SW 1271 (cell line): Measurements from ENCODE around the gene STOX1.
"Not testable (repeated sequence)": the region's sequence is repeated elsewhere in the genome, so short reads cannot be mapped to it uniquely, and the experiment has no call there.

Source experiments
- DNase-seq, 2 experiments: peaks; one replicate each; lab custom pipeline; 2025; lab: John Stamatoyannopoulos, UW

The STOX1 gene

DNA sequence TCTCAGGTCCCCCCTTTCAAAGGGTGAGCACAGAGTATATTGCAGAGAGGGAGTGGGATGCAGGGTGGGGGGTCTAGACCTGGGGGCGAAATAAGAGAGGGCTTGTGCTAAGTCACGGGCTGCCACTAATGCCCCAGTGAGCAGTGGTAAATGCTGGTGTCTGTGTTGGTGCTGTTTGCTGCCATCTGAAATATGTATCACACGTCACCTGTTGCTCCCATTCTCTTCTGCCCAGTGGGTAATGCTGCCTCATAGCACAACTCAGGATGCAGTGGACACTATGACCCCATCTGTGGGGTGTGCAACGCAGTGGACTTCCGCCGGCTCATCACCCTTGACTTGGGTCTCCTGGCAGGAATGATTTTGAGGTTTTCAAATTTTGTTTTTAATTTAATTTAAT is 2.6 kb downstream of the STOX1 start:
- no peak for DNase-seq

DNA sequence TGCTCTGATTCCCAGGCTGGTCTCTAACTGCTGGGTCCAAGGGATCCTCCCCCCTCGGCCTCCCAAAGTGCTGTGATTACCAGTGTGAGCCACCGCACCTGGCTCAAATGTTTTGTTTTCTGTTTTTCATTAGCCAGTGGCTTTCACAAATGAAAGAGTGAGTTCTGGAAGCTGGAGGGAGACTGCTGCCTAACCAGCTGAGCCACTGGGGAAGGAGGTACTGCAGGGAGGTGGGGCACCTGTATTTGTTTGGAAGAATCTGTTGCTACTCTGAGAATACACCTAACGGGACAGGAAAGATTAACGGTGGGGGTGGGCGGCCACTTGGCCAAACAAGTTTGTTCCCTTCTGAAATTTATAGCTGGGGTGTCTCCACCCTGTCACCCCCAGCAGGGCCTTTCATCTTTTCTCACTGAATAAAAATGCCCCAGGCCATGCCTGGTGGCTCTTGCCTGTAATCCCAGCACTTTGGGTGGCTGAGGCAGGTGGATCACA is 4.7 kb downstream of the STOX1 start:
- DNase-seq: no peak

DNA sequence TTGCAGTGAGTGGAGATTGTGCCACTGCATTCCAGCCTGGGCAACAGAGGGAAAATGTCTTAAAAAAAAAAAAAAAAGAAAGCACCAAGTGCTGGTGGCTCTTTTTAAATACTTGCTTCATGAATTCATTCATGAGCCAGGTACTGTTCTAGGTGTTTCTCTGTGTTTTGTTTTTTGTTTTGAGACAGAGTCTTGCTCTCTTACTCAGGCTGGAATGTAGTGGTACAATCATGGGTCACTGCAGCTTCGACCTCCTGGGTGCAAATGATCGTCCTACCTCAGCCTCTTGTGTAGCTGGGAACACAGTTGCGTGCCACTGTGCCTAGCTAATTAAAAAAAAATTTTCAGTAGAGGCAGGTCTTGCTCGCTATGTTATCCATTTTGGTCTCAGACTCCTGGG is 5.3 kb downstream of the STOX1 start:
- DNase-seq: no peak

DNA sequence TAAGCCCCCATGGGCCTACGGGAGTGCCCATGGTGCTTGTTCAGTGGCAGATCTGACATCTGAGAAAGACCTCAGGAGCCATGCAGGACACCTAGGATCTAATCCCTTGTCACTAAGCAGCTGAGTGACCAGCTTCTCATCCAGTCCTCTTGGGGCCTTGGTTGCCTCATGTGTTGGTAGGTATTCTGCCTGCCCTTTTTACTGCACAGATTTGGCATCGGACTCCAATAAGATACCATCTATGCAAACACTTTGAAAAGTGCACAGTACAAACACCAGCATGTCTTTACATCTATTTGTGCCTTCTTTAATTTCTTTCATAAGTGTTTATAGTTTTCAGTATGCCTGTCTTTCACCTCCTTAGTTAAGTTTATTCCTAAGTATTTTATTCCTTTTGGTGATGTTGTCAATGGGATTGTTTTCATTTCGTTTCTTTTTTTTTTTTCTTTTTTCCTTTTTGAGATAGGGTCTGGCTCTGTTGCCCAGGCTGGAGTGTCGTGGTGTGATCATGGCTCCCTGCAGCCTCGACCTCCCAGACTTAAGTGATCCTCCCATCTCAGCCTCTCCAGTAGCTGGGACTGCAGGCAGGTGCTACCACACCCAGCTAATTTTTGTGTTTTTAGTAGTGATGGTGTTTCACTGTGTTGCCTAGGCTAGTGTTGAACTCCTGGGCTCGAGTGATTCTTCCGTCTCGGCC is 10.4 kb downstream of the STOX1 start:
- no peak for DNase-seq

DNA sequence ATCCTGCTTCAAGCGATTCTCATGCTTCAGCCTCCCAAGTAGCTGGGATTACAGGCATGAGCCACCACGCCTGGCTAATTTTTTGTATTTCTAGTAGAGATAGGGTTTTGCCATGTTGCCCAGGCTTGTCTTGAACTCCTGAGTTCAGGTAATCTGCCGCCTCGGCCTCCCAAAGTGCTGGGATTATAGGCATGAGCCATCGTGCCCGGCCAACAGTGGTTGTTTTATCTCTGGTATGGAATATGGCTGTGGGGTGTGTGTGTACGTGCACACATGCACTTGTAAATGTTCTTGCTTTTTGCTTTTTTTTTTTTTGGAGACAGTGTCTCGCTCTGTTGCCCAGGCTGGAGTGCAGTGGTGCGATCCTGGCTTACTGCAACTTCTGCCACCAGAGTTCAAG is 13.3 kb downstream of the STOX1 start:
- DNase-seq: not testable (repeated sequence)

DNA sequence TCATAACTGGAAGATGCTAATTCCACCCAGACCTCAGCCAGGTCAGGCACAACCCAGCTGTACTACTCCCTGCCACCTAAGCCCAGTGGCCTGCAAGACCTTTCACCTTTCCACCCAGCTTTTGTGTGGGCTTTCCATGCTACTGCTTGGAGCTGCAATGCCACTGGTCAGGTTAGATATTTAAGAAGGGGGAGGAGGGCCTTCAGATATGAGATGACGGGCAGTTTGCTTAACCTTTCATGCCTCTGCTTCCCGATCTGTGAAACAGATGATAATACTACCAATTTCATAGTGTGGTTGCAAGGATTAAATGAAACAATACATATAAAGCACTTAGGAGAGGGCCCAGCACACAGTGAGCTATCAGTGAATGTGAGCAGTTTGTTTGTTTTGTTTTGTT is 20.9 kb downstream of the STOX1 start:
- DNase-seq: no peak

DNA sequence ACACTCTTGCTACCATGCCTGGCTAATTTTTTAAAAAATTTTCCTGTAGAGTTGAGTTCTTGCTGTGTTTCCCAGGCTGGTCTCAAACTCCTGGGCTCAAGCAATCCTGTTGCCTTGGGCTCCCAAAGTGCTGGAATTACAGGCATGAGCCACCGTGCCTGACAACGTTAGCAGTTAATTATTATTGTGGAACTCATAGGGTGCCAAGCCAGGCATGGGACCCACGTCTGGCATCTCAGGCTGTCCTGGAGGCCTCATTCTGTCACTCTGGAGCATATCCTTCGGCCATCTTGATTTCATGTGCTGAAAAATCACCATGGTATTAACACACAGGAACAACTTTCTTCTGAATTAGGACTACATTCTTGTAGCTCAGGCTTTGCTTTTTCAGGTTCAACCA is 21.5 kb downstream of the STOX1 start:
- DNase-seq: no peak

DNA sequence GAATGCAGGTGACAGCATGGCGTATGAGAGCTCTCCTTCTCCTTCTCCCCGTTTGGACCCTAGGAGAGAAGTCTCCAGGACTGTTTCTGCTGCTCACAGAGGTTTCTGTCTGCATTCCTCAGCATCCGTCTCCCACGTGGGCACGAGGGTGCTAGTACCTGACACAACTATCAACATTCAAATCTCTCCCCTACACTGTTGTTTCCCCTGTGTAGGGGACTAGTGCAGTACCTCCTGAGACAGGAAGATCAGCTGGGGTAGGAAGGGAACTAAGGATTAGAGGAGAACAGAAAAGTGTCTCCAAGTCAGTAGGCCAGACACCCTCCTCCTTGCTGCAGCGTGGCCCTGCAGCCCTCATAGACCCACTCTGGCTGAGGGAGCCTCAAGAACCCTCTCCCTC is 29.0 kb downstream of the STOX1 start:
- no peak for DNase-seq

DNA sequence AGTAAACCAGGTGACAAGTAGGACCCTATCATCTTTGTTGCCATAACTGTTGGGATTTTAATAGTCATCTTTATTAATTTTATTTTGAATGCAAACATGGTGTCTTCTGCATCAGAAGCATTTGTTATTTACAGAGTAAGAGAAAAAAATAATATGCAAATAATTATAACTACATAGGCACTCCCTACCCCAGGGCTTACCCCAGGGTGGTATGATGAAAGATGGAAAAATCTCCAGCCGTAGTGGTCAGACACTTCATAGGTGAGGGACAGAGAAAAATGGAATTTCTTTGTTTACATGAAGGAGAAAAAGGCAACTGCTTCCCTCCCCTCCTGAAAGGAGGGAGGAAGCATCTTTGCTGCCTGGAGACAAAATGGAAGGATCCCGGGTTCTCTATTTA is 29.7 kb downstream of the STOX1 start:
- DNase-seq: no peak

DNA sequence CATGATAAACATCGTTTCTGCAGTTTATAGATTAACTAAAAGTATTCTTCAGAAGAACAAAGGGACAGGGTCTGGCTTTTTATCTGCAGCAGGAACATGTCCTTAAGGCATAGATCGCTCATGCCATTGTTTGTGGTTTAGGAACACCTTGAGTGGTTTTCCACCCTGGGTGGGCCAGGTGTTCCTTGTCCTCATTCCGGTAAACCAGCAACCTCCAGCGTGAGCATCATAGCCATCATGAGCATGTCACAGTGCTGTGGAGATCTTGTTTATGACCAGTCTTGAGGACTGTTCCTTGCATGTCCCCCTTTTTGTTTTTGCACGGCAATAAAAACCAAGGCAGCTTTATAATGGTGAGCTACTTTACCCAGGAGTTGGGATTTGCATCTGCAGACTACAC is 33.9 kb downstream of the STOX1 start:
- DNase-seq: no peak

DNA sequence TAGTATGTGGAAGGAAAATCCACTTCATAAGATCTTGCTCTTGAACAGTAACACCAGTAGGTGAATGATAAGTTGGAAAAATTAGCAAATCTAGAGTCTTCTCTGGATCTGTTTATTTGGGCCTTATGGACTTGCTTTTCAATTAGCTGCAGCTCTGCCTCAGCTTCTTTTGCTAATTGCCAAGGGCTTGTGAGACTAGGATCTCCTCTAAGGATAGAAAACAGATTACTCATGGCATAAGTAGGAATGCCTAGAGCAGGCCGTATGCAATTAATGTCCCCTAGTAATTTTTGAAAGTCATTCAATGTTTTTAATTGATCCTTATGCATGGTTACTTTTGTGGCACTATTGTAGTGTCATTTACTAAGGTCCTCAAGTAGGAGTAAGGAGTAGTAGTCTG is 37.3 kb downstream of the STOX1 start:
- no peak for DNase-seq

DNA sequence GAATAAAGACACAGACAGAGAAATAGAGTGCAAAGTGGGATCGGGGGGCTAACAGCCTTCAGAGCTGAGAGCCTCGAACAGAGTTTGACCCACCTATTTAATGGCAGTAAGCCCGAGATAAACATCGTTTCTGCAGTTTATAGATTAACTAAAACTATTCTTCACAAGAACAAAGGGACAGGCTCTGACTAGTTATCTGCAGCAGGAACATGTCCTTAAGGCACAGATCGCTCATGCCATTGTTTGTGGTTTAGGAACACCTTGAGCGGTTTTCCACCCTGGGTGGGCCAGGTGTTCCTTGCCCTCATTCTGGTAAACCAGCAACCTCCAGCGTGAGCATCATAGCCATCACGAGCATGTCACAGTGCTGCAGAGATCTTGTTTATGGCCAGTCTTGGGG is 40.8 kb downstream of the STOX1 start:
- DNase-seq: not testable (repeated sequence)

DNA sequence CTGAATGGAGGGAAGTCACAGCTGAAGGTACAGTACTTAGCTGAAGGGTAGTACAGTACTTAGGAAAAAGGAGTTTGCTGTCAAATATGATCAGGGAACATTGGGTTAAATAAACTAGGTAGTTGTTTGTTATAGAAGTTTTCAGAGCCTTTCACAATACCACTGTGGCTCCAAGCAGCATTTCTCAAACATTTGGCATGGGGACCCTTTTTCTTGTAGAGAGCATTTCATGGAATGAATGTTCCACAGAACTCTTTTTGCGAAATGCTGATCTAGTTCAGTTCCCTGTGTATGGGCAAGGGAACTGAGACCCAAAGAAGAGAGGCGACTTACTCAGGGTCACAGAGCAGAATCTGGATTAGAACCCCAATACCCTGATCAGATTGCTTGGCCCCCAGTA is 42.3 kb downstream of the STOX1 start:
- no peak for DNase-seq

DNA sequence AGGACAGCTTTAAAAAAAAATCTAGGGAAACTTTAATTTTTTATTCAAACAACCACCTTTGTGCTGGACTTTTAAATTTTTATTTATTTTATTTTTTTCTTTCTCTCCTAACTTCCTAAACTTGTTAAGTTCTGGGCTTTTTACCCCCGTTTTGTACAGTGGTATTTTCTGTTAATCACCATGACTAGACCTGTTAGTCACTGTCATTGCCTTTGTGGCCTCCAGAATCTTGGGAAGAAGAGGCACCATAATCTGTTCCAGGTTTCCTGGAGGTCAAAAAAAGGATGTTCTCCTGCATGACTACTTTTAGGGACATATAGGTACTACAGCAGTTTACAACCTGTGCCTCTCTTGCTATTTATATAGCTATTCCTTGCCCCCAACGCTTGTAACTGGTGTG is 42.7 kb downstream of the STOX1 start:
- no peak for DNase-seq

DNA sequence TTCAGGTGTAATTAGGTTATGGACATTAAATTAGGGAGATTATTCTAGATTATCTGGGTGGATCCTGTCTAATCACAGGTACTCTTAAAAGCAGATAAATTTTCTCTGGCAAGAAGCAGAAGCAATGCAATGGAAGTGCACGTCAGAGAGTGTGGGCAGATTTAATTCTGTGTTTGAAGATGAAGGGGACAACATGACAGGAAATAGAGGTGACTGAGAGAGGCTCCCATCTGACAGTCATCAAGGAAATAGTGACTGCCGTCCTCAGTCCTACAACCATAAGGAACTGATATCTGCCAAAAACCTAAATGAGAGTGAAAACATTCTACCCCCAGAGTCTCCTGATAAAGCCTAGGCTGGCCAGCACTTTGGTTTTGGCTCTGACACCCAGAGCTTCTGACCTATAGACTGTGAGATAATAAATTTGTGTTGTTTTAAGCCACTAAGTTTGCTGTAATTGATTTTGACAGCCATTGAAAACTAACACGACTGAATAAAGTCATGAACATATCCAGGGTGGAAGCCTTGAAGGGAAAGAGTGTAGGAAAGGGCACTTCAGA is 43.3 kb downstream of the STOX1 start:
- no peak for DNase-seq

DNA sequence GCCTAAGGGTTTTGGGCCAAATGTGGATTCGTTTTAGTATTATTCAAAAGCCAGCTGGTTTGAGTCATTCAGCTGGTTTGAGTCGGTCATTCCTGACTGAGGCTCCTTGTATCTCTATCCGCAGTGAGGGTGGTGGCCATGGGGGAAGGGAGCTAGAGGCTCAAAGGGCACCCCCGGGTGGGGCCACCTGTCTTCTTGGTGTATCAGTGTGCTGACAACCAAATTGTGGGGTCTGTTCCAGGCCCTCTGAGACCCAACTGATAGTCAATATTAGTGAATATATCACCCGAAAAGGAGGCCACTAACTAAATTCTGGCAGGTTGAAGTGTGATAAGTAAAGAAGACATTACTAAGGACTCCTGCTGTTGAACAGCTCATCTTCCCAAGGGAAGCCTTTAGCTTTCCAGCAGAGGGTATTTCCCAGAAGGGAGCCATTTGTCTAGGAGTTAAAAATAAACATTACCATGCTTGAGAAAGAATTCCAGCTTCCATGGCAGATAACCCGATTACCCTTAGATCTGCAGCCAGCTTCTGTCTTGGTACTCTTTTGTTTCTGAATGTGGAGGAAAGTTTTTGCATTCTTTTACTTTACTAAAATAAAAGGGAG is 43.9 kb downstream of the STOX1 start:
- no peak for DNase-seq

DNA sequence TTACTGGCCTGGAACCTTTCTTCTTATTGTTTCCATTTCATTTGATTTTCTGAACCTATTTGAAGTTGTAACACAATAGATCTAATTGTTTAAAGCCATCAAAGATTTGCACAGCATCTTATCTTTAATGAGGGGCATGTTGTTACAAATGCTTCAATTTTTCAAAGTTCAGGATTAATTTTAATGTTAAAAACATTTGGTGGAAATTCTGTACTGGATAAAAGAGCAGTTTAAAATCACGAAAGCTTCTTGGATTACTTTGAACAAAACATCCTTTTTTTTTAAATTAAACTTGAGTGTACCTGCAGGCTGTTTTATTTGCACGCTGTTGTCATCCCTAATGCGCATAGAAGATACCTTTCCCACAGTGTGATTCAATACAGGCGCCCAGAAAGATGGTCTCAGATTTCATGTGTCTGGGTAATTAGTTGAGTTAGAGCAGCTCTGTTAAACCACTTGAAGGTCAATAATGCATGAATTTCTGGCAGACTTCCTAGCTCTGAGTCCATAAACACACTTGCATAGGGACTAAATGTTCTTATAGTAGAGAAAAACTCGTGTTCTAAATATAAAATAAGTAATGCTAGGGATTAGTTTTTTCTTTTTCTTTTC is 44.5 kb downstream of the STOX1 start:
- DNase-seq: no peak

DNA sequence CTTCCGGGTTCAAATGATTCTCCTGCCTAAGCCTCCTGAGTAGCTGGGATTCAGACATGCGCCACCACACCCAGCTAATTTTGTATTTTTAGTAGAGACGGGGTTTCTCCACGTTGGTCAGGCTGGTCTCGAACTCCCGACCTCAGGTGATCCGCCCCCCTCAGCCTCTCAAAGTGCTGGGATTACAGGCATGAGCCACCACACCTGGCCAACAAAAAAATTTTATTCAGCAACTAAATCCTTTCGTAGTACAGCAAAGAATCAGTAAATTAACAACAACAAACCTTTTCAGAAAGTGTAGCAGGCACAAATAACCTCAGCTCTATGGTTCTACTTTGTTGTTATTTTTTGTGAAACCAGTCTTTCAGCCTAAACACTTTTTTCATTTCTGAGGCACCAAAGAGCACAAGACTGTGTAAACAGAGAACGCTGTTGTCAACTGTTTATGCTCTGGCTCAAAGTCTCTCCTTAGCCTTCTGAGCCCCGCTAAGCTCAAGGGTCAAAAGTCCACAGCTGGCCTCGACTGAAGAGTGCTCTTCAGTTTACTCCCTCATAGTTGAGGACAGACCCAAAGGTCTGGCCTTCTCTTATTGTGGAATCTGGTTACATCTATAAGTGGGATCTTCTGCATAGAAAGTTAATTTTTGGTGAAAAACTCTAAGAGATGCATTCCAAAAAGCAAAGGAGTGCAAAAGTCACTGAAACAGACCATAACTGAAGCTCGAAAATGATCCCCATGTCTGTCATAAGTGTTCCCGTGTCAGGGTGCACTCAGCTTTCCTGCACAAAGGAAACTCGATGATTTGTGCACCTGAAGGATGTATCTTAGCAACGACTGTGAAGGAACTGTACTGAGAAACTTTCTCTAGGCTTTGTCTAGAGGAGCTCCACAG is 49.2 kb downstream of the STOX1 start:
- no peak for DNase-seq

DNA sequence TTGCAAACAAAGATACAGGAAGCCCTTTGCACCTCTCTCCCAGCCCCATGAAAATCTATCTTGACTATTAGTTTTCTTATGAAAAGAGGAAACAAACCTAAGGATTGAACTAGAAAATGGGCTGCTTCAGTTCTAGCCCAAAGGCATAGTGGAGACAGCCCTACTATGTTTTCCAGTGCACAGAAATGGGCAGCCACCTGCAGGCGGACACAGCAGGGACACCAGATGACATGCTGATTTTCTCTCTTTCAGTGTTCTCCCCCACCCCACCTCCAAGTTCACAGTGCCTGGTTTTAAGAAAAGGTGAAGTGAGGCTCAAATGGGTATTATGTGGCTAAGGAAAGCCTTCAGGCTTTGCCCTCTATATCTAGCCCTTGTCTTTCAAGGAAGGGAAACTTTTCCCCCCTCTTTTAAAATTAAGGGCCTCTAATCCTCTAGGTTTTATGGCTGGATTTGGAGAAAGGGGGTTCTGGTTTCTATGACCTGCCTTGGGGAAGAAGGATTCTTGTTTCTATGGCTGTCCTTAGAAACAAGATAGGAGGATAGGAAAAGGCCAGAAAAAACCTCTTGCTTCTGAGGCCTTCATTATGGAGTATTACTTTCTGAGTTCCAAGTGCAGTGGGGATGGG is 50.3 kb downstream of the STOX1 start:
- no peak for DNase-seq

DNA sequence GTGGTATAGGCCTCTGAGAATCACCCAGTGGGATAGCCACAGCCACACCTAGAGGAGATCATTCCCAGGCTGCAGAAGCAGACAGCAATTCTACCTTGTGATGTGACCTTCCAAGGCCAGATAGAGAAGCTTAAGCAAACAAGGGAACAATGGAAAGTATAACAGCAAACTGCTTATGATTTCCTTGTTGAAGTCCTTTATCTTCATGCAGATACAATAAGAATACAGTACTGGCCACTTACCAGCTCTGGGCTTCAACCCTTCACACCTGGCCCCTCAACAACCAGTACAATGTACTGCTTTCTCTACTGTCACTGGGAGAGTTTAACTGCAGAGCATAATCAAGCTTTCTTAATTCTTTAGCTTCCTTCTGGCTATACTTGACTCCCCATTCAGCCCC is 51.2 kb downstream of the STOX1 start:
- no peak for DNase-seq

DNA sequence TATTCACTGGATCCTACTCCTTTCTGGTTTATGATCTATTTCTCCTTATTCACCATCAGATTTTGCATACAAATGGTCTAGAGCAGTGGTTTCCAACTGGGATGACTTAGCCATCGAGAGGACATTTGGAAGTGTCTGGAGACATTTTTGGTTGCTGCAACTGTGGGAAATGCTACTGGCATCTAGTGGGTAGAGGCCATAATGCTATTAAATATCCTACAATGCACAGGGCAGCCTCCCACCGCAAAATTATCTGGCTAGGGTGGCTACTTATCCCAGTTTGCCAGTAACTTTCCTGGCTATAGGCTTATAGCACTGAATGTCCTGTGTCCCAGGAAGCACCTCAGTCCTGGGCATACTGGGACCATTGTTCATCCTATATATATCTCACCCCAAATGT is 52.3 kb downstream of the STOX1 start:
- no peak for DNase-seq

DNA sequence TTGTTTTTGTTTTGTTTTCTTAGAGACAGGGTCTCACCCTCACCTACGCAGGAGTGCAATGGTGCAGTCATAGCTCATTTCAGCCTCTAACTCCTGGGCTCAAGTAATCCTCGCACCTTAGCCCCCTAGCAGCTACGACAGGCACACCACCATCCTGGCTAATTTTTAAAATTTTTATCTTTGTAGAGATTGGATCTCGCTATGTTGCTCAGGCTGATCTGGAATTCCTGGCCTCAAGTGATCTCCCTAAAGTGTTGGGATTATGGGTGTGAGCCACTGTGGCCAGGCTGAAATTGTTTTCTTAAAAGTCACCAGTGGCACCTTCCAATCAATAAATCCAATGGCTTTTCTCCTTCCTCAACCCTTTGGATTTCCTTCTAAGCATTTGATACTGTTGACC is 52.9 kb downstream of the STOX1 start:
- DNase-seq: no peak
